Ramos (cell line): ENCODE results near the gene PIAS2.
"Not testable (repeated sequence)": the region's sequence is repeated elsewhere in the genome, so short reads cannot be mapped to it uniquely, and the experiment has no call there.

Source experiments
- in situ Hi-C: fragments of 300-500 bp; cut with MboI; formaldehyde crosslinking; loops from one replicate; pipeline ENCODE4 v1.14.3; 2022; ENCODE audit warnings: low sequenced_read_pairs; ENCODE audit not compliant: unreplicated experiment

PIAS2 gene

DNA sequence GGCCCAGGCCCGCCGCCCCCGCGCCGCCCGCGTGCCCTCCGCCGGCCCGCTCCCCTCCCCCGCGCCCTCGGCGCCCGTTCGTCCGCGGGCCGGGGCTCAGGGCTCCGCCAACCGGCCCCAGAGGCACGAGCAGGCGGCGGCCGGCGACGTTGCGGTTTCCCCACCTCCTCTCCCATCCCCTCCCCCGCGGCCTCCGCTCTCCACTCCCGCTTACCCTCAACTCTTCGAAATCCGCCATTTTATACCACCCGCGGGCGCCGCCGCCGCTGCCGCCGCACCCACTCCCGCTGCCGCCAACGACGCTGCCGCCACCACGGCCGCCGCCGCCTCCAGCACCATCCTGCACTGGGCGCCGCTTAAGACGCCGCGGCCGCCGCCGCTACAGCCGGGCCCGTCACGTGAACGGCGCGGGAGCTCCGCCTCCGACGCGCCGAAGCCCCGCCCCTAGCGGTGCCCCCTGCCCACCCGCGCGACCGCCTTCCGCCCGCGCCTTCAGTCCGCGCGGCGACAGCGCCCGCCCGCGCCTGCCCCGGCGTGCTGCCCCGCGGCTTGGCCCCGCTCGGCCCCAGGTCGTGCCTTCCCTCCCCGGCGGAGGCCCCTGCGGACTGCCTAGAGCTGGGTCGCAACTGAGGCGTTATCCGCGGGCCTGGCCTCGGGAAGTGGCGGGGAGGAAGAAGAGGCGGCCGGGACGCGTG, at the start of gene PIAS2, which contains the start of gene KATNAL2:
Gene PIAS2 (minus strand): TSS at position 400 of the 695 bp plus-strand sequence. CDS start 162 bp downstream, at position 238.
Gene KATNAL2 (plus strand): TSS at position 495 of the 695 bp plus-strand sequence. CDS start 29,271 bp downstream, outside the sequence.
- in situ Hi-C loops, result no loop called here

DNA sequence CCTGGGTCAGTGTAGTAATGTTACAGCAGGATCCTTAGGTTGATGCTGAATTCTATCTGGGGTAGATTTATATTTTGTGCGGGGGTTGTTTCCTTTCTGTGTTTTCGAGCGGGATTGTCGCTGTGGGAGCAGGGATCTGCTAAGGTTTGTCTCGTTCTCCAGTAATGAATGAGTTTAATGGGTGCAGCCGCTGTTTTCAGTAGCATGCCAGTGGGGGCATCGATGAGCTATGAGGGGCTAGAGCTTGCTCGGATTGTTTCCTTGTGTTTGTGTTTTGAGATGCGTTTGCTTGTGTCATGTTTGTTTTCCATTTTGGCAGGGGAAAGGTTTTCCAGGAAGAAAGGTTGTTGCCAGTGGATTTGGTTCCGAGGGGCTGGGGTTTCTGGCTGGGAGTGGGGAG, 49.0 kb upstream of the PIAS2 start:
- in situ Hi-C loops, result not testable (repeated sequence)

GRCh38 chr18:46964579-46965293, 47.4 kb upstream of the PIAS2 start:
- in situ Hi-C loops, result not testable (repeated sequence)

DNA sequence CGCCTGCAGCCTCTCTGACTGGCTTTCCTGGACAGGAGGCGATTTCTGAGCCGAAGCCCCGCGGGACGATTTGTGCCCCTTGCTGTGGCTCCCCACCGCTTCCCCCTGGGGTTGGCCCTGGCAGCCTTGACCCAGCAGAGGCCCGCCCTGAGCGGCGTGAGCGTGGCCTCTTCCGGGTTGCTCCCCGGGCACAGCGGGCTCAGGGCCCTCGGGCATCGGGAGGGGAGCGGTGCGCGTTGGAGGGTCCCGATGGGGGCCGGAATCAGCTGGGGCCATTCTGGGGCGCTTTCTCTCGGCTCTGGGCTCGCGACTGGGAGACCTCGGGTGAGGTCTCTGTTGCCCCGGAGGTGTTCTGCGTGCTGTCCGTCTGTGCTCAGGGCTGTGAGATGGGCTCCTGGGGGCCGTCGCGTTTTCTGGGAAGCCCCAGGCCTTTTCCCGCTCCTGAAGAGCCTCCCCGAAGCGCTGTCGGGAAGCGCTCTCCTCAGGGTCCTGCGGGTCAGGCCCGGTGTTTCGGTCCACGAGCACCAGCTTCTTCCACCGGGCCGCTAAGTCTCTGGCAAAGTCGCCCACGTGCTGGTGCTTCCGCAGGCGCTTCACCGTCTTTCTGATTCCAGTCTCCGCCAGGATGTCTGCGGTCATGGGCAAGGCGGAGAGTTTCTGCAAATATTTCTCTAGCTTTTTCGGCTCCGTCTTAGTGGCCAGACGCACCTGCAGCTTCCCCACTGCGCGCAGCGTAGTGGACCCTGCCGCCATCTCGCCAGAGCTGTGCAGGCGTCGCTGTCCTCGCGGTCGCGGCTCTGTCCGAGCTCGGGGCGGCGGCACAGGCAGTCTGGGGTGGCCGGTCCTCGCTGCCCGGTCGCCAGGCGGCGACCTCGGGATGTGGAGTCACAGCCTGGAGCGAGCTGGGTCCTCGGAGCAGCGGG, 46.6 kb upstream of the PIAS2 start:
- in situ Hi-C loops, result not testable (repeated sequence)

- in situ Hi-C loops, result no loop called here
These were observed 40.9 kb upstream of the PIAS2 start for GRCh38 chr18:46958209-46958608.

- in situ Hi-C loops, result no loop called here
These were observed 35.9 kb upstream of the PIAS2 start for GRCh38 chr18:46953195-46953594.

- in situ Hi-C loops, result no loop called here
These were observed 32.9 kb upstream of the PIAS2 start for GRCh38 chr18:46950064-46950656.

DNA sequence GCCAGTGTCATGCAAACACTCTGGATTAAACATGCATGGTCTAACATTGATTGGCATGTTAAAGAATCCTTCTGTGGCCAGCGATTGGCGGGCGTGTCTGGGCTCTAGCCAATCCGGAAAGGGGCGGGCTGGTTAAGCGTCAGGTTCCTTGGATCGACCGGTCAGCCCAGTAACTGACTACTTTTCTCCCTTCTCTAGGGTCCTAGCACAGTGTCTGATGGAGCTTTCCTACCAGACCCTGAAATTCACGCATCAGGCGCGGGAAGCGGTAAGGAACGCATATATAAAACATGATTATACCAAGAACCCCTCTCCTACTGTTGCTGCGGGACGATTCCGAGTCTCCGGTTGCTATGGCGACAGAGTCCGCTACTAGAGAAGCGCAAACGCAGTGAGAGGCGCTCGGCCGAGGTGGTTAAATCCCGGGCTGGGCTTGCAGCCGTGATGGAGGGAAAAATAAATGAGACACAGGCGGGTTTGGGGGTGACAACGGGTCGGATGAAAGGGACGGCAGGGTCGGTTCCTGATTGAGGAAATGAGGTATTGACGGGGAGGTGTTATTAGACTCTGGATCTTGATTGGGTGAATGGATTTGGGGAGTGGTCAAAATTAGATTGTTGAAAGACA, 29.5 kb upstream of the PIAS2 start:
- in situ Hi-C loops, result no loop called here

DNA sequence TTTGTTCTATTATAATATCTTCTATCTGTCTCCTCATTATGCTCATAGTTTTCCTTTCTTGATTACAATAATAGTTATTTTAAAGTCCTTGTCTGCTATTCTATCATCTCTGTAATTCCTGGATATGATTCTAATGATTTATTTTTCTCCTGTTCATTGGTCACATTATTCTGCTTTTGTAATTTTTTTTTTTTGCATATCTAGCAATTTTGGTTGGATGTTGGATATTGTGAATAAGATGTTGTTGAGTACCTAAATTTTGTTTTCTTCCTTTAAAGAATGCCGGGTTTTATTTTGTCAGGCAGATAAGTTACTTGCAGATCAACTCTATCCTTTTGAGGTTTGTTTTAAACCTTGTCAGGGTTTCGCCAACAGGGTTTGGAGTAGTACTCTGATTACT, 25.3 kb upstream of the PIAS2 start:
- in situ Hi-C loops, result no loop called here

DNA sequence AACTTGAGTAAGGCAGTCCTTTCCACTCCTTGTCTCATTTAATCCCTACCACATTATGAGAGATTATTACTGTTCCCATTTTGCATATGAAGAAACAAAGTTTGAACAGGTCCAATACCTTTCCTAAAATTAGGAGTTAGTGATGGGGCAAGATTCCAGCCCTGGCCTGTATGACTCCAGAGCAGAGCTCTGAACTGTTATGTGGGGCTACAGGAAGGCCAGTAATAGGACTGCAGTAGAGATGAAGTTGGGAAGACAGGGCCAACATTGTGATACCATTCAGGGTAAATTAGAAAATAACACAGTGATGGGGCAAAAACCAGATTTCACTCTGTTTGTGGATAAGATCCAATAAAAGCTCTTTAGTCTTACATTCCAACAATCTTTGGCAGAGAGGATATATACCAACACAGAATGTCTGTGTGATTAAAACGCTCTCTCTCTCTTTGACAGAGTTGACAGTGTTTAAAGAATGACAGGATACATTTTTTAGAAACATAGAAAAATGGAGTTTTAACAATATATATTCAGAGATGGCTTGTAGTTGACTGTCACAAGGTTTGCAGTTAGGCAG, 22.8 kb upstream of the PIAS2 start:
- in situ Hi-C loops, result no loop called here

DNA sequence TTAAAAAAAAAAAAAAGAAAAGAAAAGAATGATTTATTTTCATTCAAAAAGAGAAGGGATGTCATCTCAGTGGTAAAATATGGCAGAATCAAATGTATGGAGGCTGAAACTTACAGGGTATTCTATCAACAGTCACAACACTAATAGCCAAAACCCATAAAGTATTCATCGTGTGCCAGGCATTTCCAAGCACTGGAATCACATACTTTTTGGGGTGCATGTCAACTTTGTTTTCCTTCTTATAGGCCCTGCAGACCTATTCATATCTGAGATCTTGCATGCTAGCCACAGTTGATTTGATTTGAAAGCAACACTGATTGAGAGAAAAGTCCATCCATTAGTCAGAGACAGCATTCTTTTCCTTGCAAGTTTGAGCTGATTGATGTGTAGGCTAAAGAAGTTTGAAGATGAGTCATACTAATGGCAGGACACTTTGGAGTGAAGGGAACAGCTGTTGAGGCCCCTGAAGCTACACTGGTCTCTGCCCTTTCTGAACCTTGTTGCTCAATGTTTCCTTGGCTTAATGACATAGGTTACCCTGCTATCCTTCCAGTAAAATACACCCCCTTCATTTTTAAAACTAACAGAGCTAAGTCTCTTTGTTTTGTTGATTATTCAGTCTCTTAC, 22.1 kb upstream of the PIAS2 start:
- in situ Hi-C loops, result no loop called here

- in situ Hi-C loops, result no loop called here
These were observed 3.3 kb upstream of the PIAS2 start for GRCh38 chr18:46920653-46921052.

DNA sequence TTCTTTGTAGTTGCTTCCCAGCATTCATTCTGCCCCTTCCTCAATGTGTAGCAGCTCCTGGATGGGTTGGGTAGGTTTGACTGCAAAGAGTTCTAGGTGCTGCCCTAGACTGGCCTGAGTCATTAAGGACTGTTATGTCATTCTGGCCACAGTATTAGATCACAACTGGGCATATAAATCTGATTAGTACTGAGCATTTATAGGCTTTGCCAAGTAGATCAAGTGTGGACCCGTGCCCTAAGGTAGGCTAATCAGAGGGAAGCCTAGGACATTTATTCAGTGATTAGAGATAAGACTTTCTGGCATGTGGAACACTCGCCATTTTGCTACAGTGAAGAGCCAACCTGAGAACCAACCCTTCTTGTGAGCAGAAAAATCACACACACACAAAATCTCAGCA, 2.8 kb upstream of the PIAS2 start:
- in situ Hi-C loops, result no loop called here

- in situ Hi-C loops, result no loop called here
These were observed 695 bp upstream of the PIAS2 start for GRCh38 chr18:46917803-46918600.

- in situ Hi-C loops, result no loop called here
These were observed 678 bp downstream of the PIAS2 start for GRCh38 chr18:46916551-46917107.

- in situ Hi-C loops, result no loop called here
These were observed 1.3 kb downstream of the PIAS2 start for GRCh38 chr18:46915800-46916550.

DNA sequence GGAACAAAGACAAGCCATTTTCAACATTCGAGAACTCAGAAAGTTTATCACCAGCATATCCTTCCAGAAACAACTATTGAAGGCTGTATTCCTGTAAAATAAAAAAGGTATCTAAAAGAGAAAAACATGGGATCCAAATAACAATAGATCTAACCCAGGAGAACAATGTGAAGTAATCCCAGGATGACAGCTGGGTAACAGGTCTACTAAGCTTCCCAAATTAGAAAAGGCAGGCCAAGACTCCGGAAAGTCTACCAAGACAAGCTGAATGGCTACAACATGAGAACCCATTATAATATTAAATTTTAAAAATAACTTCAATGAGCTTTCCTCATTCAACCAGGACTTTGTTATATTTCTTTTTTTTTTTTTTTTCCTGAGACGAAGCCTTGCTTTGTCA, 6.5 kb downstream of the PIAS2 start:
- in situ Hi-C loops, result no loop called here
